HG03097 (cell line): Measurements from ENCODE around the gene DNASE1.
"Not testable (repeated sequence)": the region's sequence is repeated elsewhere in the genome, so short reads cannot be mapped to it uniquely, and the experiment has no call there.

Source experiments
- ATAC-seq: cut with Tn5 transposase; IDR thresholded peaks from one replicate; pipeline ENCODE4 v1.9.1; 2021; ENCODE audit not compliant: unreplicated experiment, low FRiP score

The DNASE1 gene

GRCh38 chr16:3640632-3641501 lies 13.6 kb upstream of the DNASE1 start:
- ATAC-seq, result no peak

- no peak for ATAC-seq
Measured at GRCh38 chr16:3641801-3642396, 12.6 kb upstream of the DNASE1 start.

- no peak for ATAC-seq
Measured at GRCh38 chr16:3642397-3643094, 11.9 kb upstream of the DNASE1 start.

- ATAC-seq, result no peak
Measured at GRCh38 chr16:3643095-3643730, 11.3 kb upstream of the DNASE1 start.

- no peak for ATAC-seq
Measured at GRCh38 chr16:3645108-3645503, 9.4 kb upstream of the DNASE1 start.

- ATAC-seq, result no peak
Measured at GRCh38 chr16:3645504-3646347, 8.8 kb upstream of the DNASE1 start.

- no peak for ATAC-seq
Measured at GRCh38 chr16:3646348-3646920, 8.1 kb upstream of the DNASE1 start.

- no peak for ATAC-seq
Measured at GRCh38 chr16:3650631-3651265, 3.7 kb upstream of the DNASE1 start.

- ATAC-seq, result no peak
Measured at GRCh38 chr16:3651461-3652372, 2.8 kb upstream of the DNASE1 start.

GRCh38 chr16:3652373-3653195 lies 1.9 kb upstream of the DNASE1 start:
- ATAC-seq, result no peak

- ATAC-seq, result no peak
Measured at GRCh38 chr16:3655030-3655395, 522 bp downstream of the DNASE1 start.

GRCh38 chr16:3655396-3656159 lies 1.1 kb downstream of the DNASE1 start:
- no peak for ATAC-seq

- not testable (repeated sequence) for ATAC-seq
Measured at GRCh38 chr16:3656160-3656490, 1.6 kb downstream of the DNASE1 start.

- no peak for ATAC-seq
Measured at GRCh38 chr16:3656491-3657468, 2.3 kb downstream of the DNASE1 start.

GRCh38 chr16:3659251-3659650 lies 4.8 kb downstream of the DNASE1 start:
- no peak for ATAC-seq

- ATAC-seq, result no peak
Measured at GRCh38 chr16:3661311-3661710, 6.8 kb downstream of the DNASE1 start.
